WERI-Rb-1 (cell line): ENCODE data around the gene ARID1A.

Experiments used
- DNase-seq: peaks from one replicate; pipeline ENCODE4 v3.0.0-alpha.2; 2020
- H3K27ac ChIP-seq: fragments of 250-450 bp; sonication (Bioruptor Pico); 2 replicates; pipeline ENCODE4 v1.5.1; 2020; ENCODE audit warnings: mild to moderate bottlenecking, moderate library complexity
- H3K27me3 ChIP-seq: fragments of 250-450 bp; sonication (Bioruptor Pico); 2 replicates; pipeline ENCODE4 v1.5.1; 2021; ENCODE audit warnings: mild to moderate bottlenecking, low read depth, moderate library complexity; ENCODE audit not compliant: insufficient read depth, severe bottlenecking
- H3K36me3 ChIP-seq: fragments of 250-450 bp; sonication (Bioruptor Pico); 2 replicates; pipeline ENCODE4 v1.5.1; 2020; ENCODE audit warnings: mild to moderate bottlenecking, moderate library complexity
- H3K4me3 ChIP-seq: 2 replicates; pipeline ENCODE4 v1.5.1; 2011; ENCODE audit warnings: low read depth, mild to moderate bottlenecking, control low read depth, low read length
- H3K9me3 ChIP-seq: fragments of 250-450 bp; sonication (Bioruptor Pico); 2 replicates; pipeline ENCODE4 v1.5.1; 2021; ENCODE audit warnings: mild to moderate bottlenecking, moderate library complexity; ENCODE audit not compliant: severe bottlenecking
- CTCF ChIP-seq: IDR thresholded peaks from 2 replicates; pipeline ENCODE4 v1.5.1; 2011; ENCODE audit warnings: low read depth, mild to moderate bottlenecking, control low read depth, inconsistent platforms, low read length

Gene ARID1A

DNA sequence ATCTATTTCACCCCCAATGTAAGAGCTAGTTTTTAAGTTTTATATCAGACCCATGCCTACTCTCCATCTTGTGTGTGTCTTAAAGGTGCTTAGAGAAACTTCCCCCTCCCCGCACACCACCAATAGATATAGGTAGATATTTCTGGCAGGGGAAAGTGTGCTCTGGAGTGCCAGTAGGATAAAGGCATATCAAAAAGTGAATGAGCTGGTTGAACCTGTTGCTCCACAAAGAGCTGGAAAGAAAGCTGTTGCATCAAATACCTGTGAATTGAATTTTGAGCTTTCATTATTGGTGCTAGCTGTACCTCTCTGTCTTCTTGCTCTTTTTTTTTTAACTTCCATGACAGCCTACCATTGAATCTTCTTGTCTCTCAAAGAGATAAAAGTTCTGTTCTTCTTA is 32.8 kb downstream of the ARID1A start:
- no peak for TF ChIP-seq CTCF
- DNase-seq, result no peak
- H3K36me3 ChIP-seq, result peaks cover 44% of the 10 kb centered on the region
- no peaks in the 10 kb centered on the region for H3K27me3 ChIP-seq
- no peaks in the 10 kb centered on the region for H3K9me3 ChIP-seq
- no peak overlapping the region for H3K4me3 ChIP-seq
- no peak overlapping the region for H3K27ac ChIP-seq

DNA sequence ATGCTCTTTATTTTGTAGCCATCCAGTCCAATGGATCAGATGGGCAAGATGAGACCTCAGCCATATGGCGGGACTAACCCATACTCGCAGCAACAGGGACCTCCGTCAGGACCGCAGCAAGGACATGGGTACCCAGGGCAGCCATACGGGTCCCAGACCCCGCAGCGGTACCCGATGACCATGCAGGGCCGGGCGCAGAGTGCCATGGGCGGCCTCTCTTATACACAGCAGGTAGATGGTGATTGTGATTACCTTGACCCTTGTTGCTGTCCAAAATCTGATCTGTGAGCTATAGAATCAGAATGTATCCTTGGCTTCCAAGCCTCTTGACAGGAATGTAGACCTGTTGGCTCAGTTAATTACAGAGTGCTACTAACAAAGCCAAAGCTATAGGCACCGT is 33.8 kb downstream of the ARID1A start:
- DNase-seq, result no peak
- H3K27ac ChIP-seq, result no peak overlapping the region
- peaks cover 53% of the 10 kb centered on the region for H3K36me3 ChIP-seq
- no peak for TF ChIP-seq CTCF
- H3K4me3 ChIP-seq, result no peak overlapping the region
- no peaks in the 10 kb centered on the region for H3K27me3 ChIP-seq
- no peaks in the 10 kb centered on the region for H3K9me3 ChIP-seq

DNA sequence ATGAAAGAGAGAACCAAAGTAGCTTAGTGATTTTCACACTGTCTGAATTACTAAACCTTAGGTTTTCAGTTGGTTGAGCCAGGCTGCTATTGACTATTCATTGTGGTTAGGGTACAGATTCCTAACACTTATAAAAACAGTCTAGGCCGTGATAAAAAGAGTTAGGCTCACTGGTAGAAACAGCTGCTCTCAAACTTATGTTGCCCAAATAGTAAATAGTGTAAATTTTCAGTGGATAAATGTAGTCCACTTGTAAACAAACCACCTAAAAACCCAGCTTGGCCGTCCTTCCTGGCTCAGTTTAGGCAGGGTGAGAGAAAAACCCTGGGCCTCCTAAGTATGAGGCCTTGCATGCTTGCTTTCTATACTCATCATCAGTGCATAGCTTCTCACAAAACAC is 34.9 kb downstream of the ARID1A start:
- no peak for TF ChIP-seq CTCF
- no peaks in the 10 kb centered on the region for H3K27me3 ChIP-seq
- DNase-seq, result no peak
- no peak overlapping the region for H3K27ac ChIP-seq
- H3K36me3 ChIP-seq, result peaks cover 64% of the 10 kb centered on the region
- H3K9me3 ChIP-seq, result no peaks in the 10 kb centered on the region
- H3K4me3 ChIP-seq, result no peak overlapping the region

DNA sequence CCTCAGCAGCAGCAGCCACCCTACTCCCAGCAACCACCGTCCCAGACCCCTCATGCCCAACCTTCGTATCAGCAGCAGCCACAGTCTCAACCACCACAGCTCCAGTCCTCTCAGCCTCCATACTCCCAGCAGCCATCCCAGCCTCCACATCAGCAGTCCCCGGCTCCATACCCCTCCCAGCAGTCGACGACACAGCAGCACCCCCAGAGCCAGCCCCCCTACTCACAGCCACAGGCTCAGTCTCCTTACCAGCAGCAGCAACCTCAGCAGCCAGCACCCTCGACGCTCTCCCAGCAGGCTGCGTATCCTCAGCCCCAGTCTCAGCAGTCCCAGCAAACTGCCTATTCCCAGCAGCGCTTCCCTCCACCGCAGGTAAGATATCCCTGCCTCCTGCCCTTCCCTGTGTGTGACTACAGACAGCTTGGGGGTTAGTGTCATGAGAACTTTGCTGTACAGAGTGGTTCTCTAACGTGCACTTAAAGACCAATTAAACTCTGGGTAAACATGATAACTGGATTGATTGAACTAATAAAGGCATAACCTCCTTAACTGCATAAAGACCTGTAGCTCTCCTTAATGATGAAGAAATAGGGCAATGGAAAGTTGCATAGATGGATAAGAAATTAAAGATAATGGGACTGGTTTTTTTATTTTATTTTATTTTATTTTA is 35.6 kb downstream of the ARID1A start:
- Histone ChIP-seq H3K27me3 (no peaks in the 10 kb centered on the region), H3K4me3 (no peak overlapping the region), H3K27ac (no peak overlapping the region), H3K9me3 (no peaks in the 10 kb centered on the region), H3K36me3 (peaks cover 67% of the 10 kb centered on the region)
- no peak for DNase-seq
- no peak for TF ChIP-seq CTCF

DNA sequence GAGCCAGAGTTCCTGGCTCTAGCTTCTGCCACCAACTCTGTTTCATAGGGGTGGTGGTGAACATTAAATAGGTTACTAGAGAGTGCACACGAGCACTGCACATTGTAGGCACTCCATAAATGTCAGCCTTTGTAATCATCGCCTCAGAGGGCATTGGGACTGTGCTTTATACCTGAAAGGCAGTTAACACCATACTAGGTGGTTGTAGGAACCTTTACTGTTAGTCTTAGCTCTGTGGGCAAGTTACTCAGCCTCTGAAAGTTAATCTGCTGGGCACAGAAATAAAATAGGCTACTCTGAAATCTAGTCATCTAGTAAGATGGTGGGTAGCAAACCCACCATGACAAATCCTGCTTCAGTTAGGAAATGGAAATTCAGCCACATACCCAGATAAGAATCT is 37.6 kb downstream of the ARID1A start:
- H3K36me3 ChIP-seq, result peaks cover 83% of the 10 kb centered on the region
- H3K27me3 ChIP-seq, result no peaks in the 10 kb centered on the region
- TF ChIP-seq CTCF, result no peak
- H3K27ac ChIP-seq, result no peak overlapping the region
- no peak overlapping the region for H3K4me3 ChIP-seq
- H3K9me3 ChIP-seq, result no peaks in the 10 kb centered on the region
- DNase-seq, result no peak

DNA sequence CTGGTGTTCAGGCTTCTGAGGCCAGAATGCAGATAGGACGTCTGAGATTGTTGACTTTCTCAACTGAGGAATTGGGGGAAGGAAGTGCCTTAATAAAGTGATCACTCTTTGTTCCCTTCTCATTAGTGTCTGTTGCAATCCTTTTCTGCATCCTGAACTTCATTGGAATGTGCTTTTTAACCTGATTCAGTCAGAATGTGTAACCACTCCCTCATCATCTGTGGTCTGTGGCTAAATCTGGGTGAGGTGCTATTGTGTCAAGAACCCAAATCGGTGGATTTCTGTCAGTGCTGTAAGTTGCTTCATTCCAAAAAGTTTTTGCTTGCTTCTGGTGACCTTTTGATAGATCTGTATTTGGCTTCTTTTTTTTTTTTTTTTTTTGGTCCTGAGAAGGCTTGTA is 38.2 kb downstream of the ARID1A start:
- Histone ChIP-seq H3K9me3 (no peaks in the 10 kb centered on the region), H3K36me3 (peaks cover 86% of the 10 kb centered on the region), H3K27ac (no peak overlapping the region), H3K4me3 (no peak overlapping the region), H3K27me3 (no peaks in the 10 kb centered on the region)
- TF ChIP-seq CTCF, result no peak
- no peak for DNase-seq
